NB4 (cell line): ENCODE results near the gene CD28.

ENCODE experiments used
- CTCF ChIP-seq: IDR thresholded peaks from one replicate; pipeline ENCODE4 v1.5.1; 2012; ENCODE audit warnings: low read depth, low read length
- MAX ChIP-seq: IDR thresholded peaks from 2 replicates; pipeline ENCODE4 v1.6.1; 2011; ENCODE audit warnings: low read depth, low read length
- MYC ChIP-seq: IDR thresholded peaks from 2 replicates; pipeline ENCODE4 v1.6.1; 2011; ENCODE audit warnings: low read depth, low read length
- POLR2A ChIP-seq: IDR thresholded peaks from 2 replicates; pipeline ENCODE4 v1.6.1; 2011; ENCODE audit warnings: mild to moderate bottlenecking; ENCODE audit not compliant: insufficient read length; ENCODE audit errors: extremely low read depth

- TF ChIP-seq CTCF (no peak), POLR2A (no peak), MYC (no peak), MAX (no peak)
These were observed 38.8 kb downstream of the CD28 start for GRCh38 chr2:203745267-203745666.
